ENCODE results near the gene VPS35. TPM values are rescaled to one million over a fixed set of nuclear protein-coding genes. Genes with fewer than 3 reads are reported as not detected.

The VPS35 gene
- total and polyA plus RNA-seq, 10 of the 15 experiments (the other 5 are each of a cell fraction or from before 2014, with no cell fraction given) = 28.5 to 125 (median 60.6) TPM

DNA sequence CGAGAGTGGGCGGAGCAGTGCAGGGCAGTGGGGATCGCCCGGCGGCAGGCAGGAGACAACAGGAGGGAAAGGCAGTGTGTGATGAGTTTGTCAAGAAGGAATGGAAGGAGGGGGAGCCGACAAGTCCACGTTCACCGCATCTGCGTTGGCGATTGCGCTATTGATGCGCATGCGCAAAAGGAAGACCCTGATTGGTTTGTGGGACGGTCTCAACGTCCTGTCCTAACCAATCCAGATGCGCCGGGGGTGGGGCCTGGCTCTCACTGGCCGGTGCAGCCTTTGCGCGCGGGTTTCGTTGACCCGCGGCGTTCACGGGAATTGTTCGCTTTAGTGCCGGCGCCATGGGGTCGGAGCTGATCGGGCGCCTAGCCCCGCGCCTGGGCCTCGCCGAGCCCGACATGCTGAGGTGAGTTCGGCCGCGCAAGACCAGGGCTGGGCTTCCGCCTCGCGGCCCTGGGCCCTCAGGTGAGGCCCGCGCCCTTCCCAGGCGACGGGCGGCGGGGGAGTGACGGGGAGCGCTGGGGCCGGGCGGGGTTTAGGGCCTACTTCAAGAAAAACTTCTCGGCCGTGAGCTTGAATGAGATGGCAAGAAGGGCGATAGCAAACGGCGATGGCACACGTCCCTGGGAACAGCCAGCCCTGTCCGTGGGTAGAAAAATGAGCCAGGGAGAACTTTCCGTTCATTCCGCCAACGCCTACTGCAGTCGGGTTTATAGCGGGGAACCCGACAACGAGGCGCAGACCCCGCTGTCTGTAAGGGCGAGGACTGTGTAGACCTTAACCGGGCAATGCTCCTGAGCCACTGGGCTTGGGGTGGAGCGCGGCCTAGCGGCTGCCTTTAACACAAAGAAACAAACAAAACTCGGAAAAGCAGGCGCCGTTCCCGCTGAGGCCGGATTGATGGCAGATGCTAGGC lies 645 bp upstream of the VPS35 start, which contains the start of gene ORC6:
Gene ORC6 (plus strand): TSS at position 295 of the 916 bp plus-strand sequence. CDS start 47 bp downstream, at position 342.
- no TSS peak for BruUV-seq (replicated peaks)
- CTCF ChIA-PET = interaction anchor here (0.6 to 4.9 kb wide), 10 partner anchors 12 to 151 kb away, joined by 3 to 44 read pairs (median 6); no protein-coding TSS in a partner anchor
- TF ChIP-seq RFX5 (IDR thresholded peaks at IDR 0.05; ENCODE audit: low read depth, low read length) (no peak), RCOR1 (conservative IDR thresholded peaks at IDR 0.05; ENCODE audit: low read depth, low read length) (no peak), FOXK2 (IDR thresholded peaks at IDR 0.05) (peak; percentile 42), TAF1 (IDR thresholded peaks at IDR 0.05; ENCODE audit: borderline replicate concordance, low read depth, low read length) (peak; percentile 51; the same call in 1 of the 2 replicates), POU2F2 (IDR thresholded peaks at IDR 0.05; ENCODE audit: borderline replicate concordance, low read depth, low read length) (peak; percentile 51; the same call in 2 of the 3 replicates), PRDM15 (CRISPR knock-in tag; IDR thresholded peaks at IDR 0.05) (no peak), SREBF2 (IDR thresholded peaks at IDR 0.05; ENCODE audit: low read length) (no peak), ZNF384 (IDR thresholded peaks at IDR 0.05; ENCODE audit: borderline replicate concordance, low read depth, low read length) (no peak), KDM1A (IDR thresholded peaks at IDR 0.05; ENCODE audit: borderline replicate concordance) (no peak), TARDBP (IDR thresholded peaks at IDR 0.05; ENCODE audit: borderline replicate concordance) (no peak), ZNF622 (IDR thresholded peaks at IDR 0.05) (no peak)
- TF ChIP-seq, protein P1, sequence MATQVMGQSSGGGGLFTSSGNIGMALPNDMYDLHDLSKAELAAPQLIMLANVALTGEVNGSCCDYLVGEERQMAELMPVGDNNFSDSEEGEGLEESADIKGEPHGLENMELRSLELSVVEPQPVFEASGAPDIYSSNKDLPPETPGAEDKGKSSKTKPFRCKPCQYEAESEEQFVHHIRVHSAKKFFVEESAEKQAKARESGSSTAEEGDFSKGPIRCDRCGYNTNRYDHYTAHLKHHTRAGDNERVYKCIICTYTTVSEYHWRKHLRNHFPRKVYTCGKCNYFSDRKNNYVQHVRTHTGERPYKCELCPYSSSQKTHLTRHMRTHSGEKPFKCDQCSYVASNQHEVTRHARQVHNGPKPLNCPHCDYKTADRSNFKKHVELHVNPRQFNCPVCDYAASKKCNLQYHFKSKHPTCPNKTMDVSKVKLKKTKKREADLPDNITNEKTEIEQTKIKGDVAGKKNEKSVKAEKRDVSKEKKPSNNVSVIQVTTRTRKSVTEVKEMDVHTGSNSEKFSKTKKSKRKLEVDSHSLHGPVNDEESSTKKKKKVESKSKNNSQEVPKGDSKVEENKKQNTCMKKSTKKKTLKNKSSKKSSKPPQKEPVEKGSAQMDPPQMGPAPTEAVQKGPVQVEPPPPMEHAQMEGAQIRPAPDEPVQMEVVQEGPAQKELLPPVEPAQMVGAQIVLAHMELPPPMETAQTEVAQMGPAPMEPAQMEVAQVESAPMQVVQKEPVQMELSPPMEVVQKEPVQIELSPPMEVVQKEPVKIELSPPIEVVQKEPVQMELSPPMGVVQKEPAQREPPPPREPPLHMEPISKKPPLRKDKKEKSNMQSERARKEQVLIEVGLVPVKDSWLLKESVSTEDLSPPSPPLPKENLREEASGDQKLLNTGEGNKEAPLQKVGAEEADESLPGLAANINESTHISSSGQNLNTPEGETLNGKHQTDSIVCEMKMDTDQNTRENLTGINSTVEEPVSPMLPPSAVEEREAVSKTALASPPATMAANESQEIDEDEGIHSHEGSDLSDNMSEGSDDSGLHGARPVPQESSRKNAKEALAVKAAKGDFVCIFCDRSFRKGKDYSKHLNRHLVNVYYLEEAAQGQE (IDR thresholded peaks at IDR 0.05; ENCODE audit: low read depth, low read length) = no peak

More for the DNA sequence above, 645 bp upstream of the VPS35 start, which contains the start of gene ORC6:
- ATAC-seq = peak; percentile 86
- Histone ChIP-seq H3K4me1 (ENCODE audit: control insufficient read depth, insufficient read depth, low read length) (no peaks in the 10 kb centered on the region; the same call in 1 of the 2 replicates), H3K4me2 (ENCODE audit: control insufficient read depth, insufficient read depth) (peak within 1 kb of the TSS; percentile 85), H3K27me3 (replicated peaks in 1 of 2; ENCODE audit: control insufficient read depth in 2 of 2, insufficient read depth in 2 of 2, low read length in 1 of 2) (no peaks in the 10 kb centered on the region), H3K79me2 (ENCODE audit: control insufficient read depth, insufficient read depth, low read length) (peaks cover 80% of the 10 kb centered on the region), H3K9me3 (replicated peaks; ENCODE audit: control insufficient read depth, insufficient read depth, low read length) (no peaks in the 10 kb centered on the region), H3K27ac (ENCODE audit: control insufficient read depth, insufficient read depth) (peak within 1 kb of the TSS; percentile 90), H2AFZ (ENCODE audit: control insufficient read depth, low read depth, low read length) (peak within 1 kb of the TSS; percentile 93), H3K4me3 (peak within 1 kb of the TSS; percentile 74), H4K20me1 (ENCODE audit: control insufficient read depth, insufficient read depth) (no peaks in the 10 kb centered on the region), H3K36me3 (ENCODE audit: control insufficient read depth in 2 of 2, insufficient read depth in 2 of 2, low read length in 1 of 2) (peaks cover 0 to 10% of the 10 kb centered on the region in 2 experiments; a peak in 1 of 4 replicates), H3K9ac (ENCODE audit: control insufficient read depth, insufficient read depth, low read length) (peak within 1 kb of the TSS; percentile 80)
- under 1% methylated on average over 70 of the region's 79 CpGs for WGBS (ENCODE audit: insufficient coverage, insufficient replicate concordance, low lambda C conversion rate, missing lambda C conversion rate)
- ChIA-PET RAD21 (ENCODE audit: unreplicated experiment) (interaction anchor here (0.8 to 1.1 kb wide), 4 partner anchors 13 to 111 kb away, joined by 3 to 4 read pairs (median 3); no protein-coding TSS in a partner anchor), SMC1A (ENCODE audit: uncharacterized antibody, unreplicated experiment) (interaction anchor here (0.9 to 4.2 kb wide), 5 partner anchors 16 to 164 kb away, joined by 3 to 49 read pairs (median 5); no protein-coding TSS in a partner anchor), POLR2A (interaction anchor here (0.9 to 1.3 kb wide), 2 partner anchors 100 to 140 kb away, joined by 3 read pairs; no protein-coding TSS in a partner anchor)
- intact Hi-C loops (cut with micrococcal nuclease; ENCODE audit: unreplicated experiment) (loop anchor here (1.0 to 5.0 kb wide), 3 partner anchors 103 to 433 kb away; partner anchors contain the start of gene C16orf87), in situ Hi-C loops (cut with MboI) (loop anchor here (10.0 kb wide), 1 partner anchor 135 kb away; no protein-coding TSS in a partner anchor)
- FAIRE-seq = no peak
- peak; percentile 95 for DNase-seq (ENCODE audit: low read depth, low spot score)

All from GM12878 (cell line).